ENCODE measurements around the gene DOK3. TPM values are rescaled to one million over a fixed set of nuclear protein-coding genes. Genes with fewer than 3 reads are reported as not detected.

The DOK3 gene
- total RNA-seq (2022; extraction: Qiagen RNA extraction) = 2.8 to 6.3 TPM (median 4.0 TPM) in 5 replicates

GRCh38 chr5:177509381-177509951 is at the start of gene DOK3:
Gene DOK3 (minus strand): TSS chr5:177509826. CDS start chr5:177509540, 286 bp downstream.

DNA sequence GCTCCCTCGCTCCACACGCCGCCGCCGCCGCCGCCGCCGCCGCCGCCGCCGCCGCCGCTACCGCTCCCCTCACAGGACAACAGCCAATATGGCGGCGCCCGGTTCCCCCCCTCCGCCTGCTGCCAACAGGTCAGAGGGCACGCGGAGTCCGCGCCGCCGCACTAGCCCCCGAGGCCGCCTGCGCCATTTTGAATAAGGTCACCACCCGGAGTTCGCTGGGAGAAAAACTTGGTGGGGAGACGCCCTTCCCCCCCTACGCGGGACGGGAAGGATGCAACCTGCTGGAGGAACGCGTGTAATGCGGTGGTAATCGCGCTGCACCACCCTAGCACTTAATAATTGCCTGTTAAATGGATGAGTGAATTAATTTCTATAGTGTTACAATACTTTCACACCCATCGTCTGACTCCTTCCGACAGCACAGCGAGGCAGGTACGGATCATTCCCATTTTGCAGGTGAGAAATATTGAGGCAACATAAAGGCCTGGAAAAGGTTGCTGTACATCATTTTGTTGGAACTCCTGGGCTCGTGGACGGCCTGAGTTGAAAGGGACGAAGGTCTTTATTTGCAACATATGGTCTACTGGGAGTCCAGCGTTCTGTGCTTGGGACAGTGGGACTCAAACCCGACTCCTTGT is 45.0 kb upstream of the DOK3 start, which contains the start of gene FAM193B:
TSS of gene FAM193B (minus strand) at position 90 of the 638 bp plus-strand sequence. CDS start 105 bp downstream, outside the sequence.

GRCh38 chr5:177516601-177517568 is 7.3 kb upstream of the DOK3 start, which contains the start of gene DDX41:
Gene DDX41 (minus strand): TSS chr5:177516961. CDS start chr5:177516945, 16 bp downstream.

DNA sequence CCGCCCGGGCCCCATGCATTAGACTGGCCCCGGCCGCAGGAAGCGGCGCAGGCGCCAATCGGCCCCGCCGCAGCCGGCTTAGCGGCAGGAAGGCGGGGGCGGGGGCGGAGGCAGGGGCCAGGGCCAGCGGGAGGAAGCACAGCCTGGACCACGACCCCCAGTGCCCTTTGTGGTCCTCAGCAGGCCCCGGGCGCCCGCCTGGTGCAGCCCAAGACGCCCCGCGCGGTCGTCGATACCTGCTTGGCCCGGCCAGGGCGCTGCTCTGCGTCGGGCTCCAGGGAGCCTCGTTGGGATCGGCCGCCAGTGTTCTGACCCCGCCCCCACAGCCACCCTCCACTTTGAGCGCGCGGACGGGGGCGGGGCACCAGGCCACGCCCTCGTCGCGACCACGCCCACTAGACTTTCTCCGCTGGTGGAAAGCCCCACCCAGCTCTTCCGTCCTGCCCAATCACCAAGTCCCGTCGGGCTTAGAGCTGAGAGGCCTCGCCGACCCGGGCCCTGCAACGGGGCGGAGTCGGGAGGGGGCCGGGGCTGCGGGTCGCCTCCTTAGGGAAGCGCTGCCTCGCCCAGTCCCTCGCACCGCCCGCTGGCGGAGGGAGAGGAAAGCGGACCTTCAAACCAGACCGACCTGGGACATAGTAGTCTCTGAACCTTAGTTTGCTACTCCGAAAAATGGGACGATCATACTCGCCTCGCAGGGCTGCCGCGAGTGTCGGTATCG is 12.2 kb downstream of the DOK3 start, which contains the start of gene PDLIM7:
TSS of gene PDLIM7 (minus strand) at position 313 of the 721 bp plus-strand sequence. CDS start 1,092 bp downstream, outside the sequence.

GRCh38 chr5:177473443-177474001 is 36.1 kb downstream of the DOK3 start, which contains the start of gene DBN1:
Gene DBN1 (minus strand): TSS chr5:177473634. CDS start chr5:177473521, 113 bp downstream.

Other genes with a start within 250 kb of the DOK3 start
- gene RAB24, start 206.1 kb downstream of the DOK3 start, total RNA-seq (2022; extraction: Qiagen RNA extraction) = 20.1 to 26.7 TPM (median 24.3 TPM) in 5 replicates
- 283 to 398 TPM (median 374 TPM) in 5 replicates for gene PRELID1, start 206.0 kb downstream of the DOK3 start, total RNA-seq (2022; extraction: Qiagen RNA extraction)
- gene MXD3, start 197.9 kb downstream of the DOK3 start, total RNA-seq (2022; extraction: Qiagen RNA extraction) = 14.2 to 23.9 TPM (median 16.8 TPM) in 5 replicates
- gene LMAN2, start 158.2 kb downstream of the DOK3 start, total RNA-seq (2022; extraction: Qiagen RNA extraction) = 179 to 207 TPM (median 194 TPM) in 5 replicates
- gene RGS14, start 151.9 kb downstream of the DOK3 start, total RNA-seq (2022; extraction: Qiagen RNA extraction) = 3.6 to 6.4 TPM (median 4.8 TPM) in 5 replicates
- not detected in 5 replicates for gene SLC34A1, start 125.4 kb downstream of the DOK3 start, total RNA-seq (2022; extraction: Qiagen RNA extraction)
- gene PFN3, start 109.2 kb downstream of the DOK3 start, total RNA-seq (2022; extraction: Qiagen RNA extraction) = not detected in 5 replicates
- gene F12, start 100.3 kb downstream of the DOK3 start, total RNA-seq (2022; extraction: Qiagen RNA extraction) = 14.4 to 25.7 TPM (median 24.1 TPM) in 5 replicates
- gene GRK6, start 83.2 kb downstream of the DOK3 start, total RNA-seq (2022; extraction: Qiagen RNA extraction) = 20.0 to 30.1 TPM (median 25.9 TPM) in 5 replicates
- gene PRR7, start 63.0 kb downstream of the DOK3 start, total RNA-seq (2022; extraction: Qiagen RNA extraction) = 14.7 to 37.7 TPM (median 32.5 TPM) in 5 replicates
- 55.1 to 73.3 TPM (median 68.6 TPM) in 5 replicates for gene DBN1, start 36.2 kb downstream of the DOK3 start, total RNA-seq (2022; extraction: Qiagen RNA extraction)
- 76.0 to 92.7 TPM (median 83.9 TPM) in 5 replicates for gene PDLIM7, start 12.2 kb downstream of the DOK3 start, total RNA-seq (2022; extraction: Qiagen RNA extraction)
- gene DDX41, start 7.1 kb upstream of the DOK3 start, total RNA-seq (2022; extraction: Qiagen RNA extraction) = 105 to 149 TPM (median 139 TPM) in 5 replicates
- gene FAM193B, start 44.7 kb upstream of the DOK3 start, total RNA-seq (2022; extraction: Qiagen RNA extraction) = 25.2 to 32.8 TPM (median 29.0 TPM) in 5 replicates
- gene TMED9, start 82.4 kb upstream of the DOK3 start, total RNA-seq (2022; extraction: Qiagen RNA extraction) = 270 to 298 TPM (median 275 TPM) in 5 replicates
- gene B4GALT7, start 90.3 kb upstream of the DOK3 start, total RNA-seq (2022; extraction: Qiagen RNA extraction) = 20.2 to 29.4 TPM (median 27.6 TPM) in 5 replicates

All from A549 treated with Mapracorat at 1 μM for 4 hours (cell line).